T-helper 17 cell (primary cell): ENCODE measurements around the gene SH3RF3. TPM values are rescaled to one million over a fixed set of nuclear protein-coding genes. Genes with fewer than 3 reads are reported as not detected.

Experiments used
- ATAC-seq: fragments of 150-1000 bp; cut with Tn5 transposase; 2 replicates; pipeline ENCODE4 v1.10.0; 2021; ENCODE audit warnings: mild to moderate bottlenecking, moderate library complexity
- DNase-seq, 3 donors: peaks; one replicate each; pipeline versions ENCODE4 v3.0.0 to v3.0.0-alpha.2; 2020 to 2021
- H3K9me3 ChIP-seq: one replicate; pipeline ENCODE4 v1.7.0; 2013; ENCODE audit warnings: low read length, mild to moderate bottlenecking; ENCODE audit not compliant: control insufficient read depth, poor library complexity, severe bottlenecking
- H3K27ac Mint-ChIP-seq: one replicate; pipeline ENCODE4 v1.8.0; 2022; ENCODE audit warnings: mild to moderate bottlenecking, moderate library complexity, mixed read lengths
- H3K27me3 Mint-ChIP-seq: one replicate; pipeline ENCODE4 v1.8.0; 2022; ENCODE audit warnings: mixed read lengths
- H3K36me3 Mint-ChIP-seq: one replicate; pipeline ENCODE4 v1.8.0; 2022; ENCODE audit warnings: low read depth, mixed read lengths
- H3K4me1 Mint-ChIP-seq: one replicate; pipeline ENCODE4 v1.8.0; 2022; ENCODE audit warnings: mild to moderate bottlenecking, mixed read lengths
- H3K4me3 Mint-ChIP-seq: one replicate; pipeline ENCODE4 v1.8.0; 2022; ENCODE audit warnings: mild to moderate bottlenecking, moderate library complexity, mixed read lengths
- total RNA-seq, 4 donors: library from RNA in 2 of 4; stranded (reverse) in 2 of 4; gene quantifications; one replicate each; pipeline ENCODE4 v1.2.3 and lab custom pipeline; 2022 to 2026

SH3RF3 gene
- total RNA-seq, 2 donors from 2014 or later: 0.16 to 0.27 TPM

GRCh38 chr2:109525836-109526235 lies 396.8 kb downstream of the SH3RF3 start:
- DNase-seq (no peak), ATAC-seq (no peak)
- Mint-ChIP-seq H3K27ac (no peak overlapping the region), H3K36me3 (no peaks in the 10 kb centered on the region), H3K27me3 (peaks cover 41% of the 10 kb centered on the region), H3K4me1 (peaks cover 2% of the 10 kb centered on the region), H3K4me3 (no peak overlapping the region)
- H3K9me3 ChIP-seq: no peaks in the 10 kb centered on the region

GRCh38 chr2:109526442-109526970 lies 397.5 kb downstream of the SH3RF3 start:
- Mint-ChIP-seq H3K27me3 (peaks cover 47% of the 10 kb centered on the region), H3K4me1 (peaks cover 2% of the 10 kb centered on the region), H3K27ac (no peak overlapping the region), H3K36me3 (no peaks in the 10 kb centered on the region), H3K4me3 (no peak overlapping the region)
- H3K9me3 ChIP-seq: no peaks in the 10 kb centered on the region
- DNase-seq: no peak
- ATAC-seq: no peak

- H3K4me3 Mint-ChIP-seq: no peak overlapping the region
- no peaks in the 10 kb centered on the region for H3K9me3 ChIP-seq
- no peak overlapping the region for H3K27ac Mint-ChIP-seq
- H3K4me1 Mint-ChIP-seq: peaks cover 2% of the 10 kb centered on the region
- DNase-seq (no peak), ATAC-seq (no peak)
- H3K27me3 Mint-ChIP-seq: peaks cover 53% of the 10 kb centered on the region
- no peaks in the 10 kb centered on the region for H3K36me3 Mint-ChIP-seq
Measured at GRCh38 chr2:109527079-109527478, 398.1 kb downstream of the SH3RF3 start.

GRCh38 chr2:109527846-109528705 lies 399.1 kb downstream of the SH3RF3 start:
- no peak overlapping the region for H3K4me3 Mint-ChIP-seq
- no peaks in the 10 kb centered on the region for H3K36me3 Mint-ChIP-seq
- H3K9me3 ChIP-seq: no peaks in the 10 kb centered on the region
- no peak for DNase-seq
- no peak overlapping the region for H3K27ac Mint-ChIP-seq
- peaks cover 61% of the 10 kb centered on the region for H3K27me3 Mint-ChIP-seq
- peaks cover 2% of the 10 kb centered on the region for H3K4me1 Mint-ChIP-seq
- no peak for ATAC-seq

- peaks cover 2% of the 10 kb centered on the region for H3K4me1 Mint-ChIP-seq
- H3K9me3 ChIP-seq: no peaks in the 10 kb centered on the region
- ATAC-seq (no peak), DNase-seq (no peak)
- H3K4me3 Mint-ChIP-seq: no peak overlapping the region
- no peak overlapping the region for H3K27ac Mint-ChIP-seq
- H3K27me3 Mint-ChIP-seq: peaks cover 64% of the 10 kb centered on the region
- H3K36me3 Mint-ChIP-seq: no peaks in the 10 kb centered on the region
Measured at GRCh38 chr2:109528811-109529501, 400.0 kb downstream of the SH3RF3 start.

GRCh38 chr2:109529532-109530449 lies 400.8 kb downstream of the SH3RF3 start:
- no peak for DNase-seq
- Mint-ChIP-seq H3K27me3 (peaks cover 67% of the 10 kb centered on the region), H3K4me3 (no peak overlapping the region), H3K4me1 (peaks cover 2% of the 10 kb centered on the region), H3K27ac (no peak overlapping the region), H3K36me3 (no peaks in the 10 kb centered on the region)
- H3K9me3 ChIP-seq: no peaks in the 10 kb centered on the region
- ATAC-seq: no peak

GRCh38 chr2:109530712-109531111 lies 401.7 kb downstream of the SH3RF3 start:
- H3K4me3 Mint-ChIP-seq: no peak overlapping the region
- ATAC-seq: no peak
- peaks cover 73% of the 10 kb centered on the region for H3K27me3 Mint-ChIP-seq
- no peak for DNase-seq
- no peaks in the 10 kb centered on the region for H3K9me3 ChIP-seq
- no peak overlapping the region for H3K27ac Mint-ChIP-seq
- H3K36me3 Mint-ChIP-seq: no peaks in the 10 kb centered on the region
- peaks cover 2% of the 10 kb centered on the region for H3K4me1 Mint-ChIP-seq

- Mint-ChIP-seq H3K27me3 (peaks cover 73% of the 10 kb centered on the region), H3K36me3 (no peaks in the 10 kb centered on the region), H3K4me3 (no peak overlapping the region), H3K4me1 (peaks cover 2% of the 10 kb centered on the region), H3K27ac (no peak overlapping the region)
- ATAC-seq: no peak
- DNase-seq: no peak
- H3K9me3 ChIP-seq: no peaks in the 10 kb centered on the region
Measured at GRCh38 chr2:109531221-109531620, 402.2 kb downstream of the SH3RF3 start.

GRCh38 chr2:109531896-109532727 lies 403.1 kb downstream of the SH3RF3 start:
- Mint-ChIP-seq H3K27me3 (peaks cover 67% of the 10 kb centered on the region), H3K4me1 (peaks cover 2% of the 10 kb centered on the region), H3K36me3 (no peaks in the 10 kb centered on the region), H3K27ac (no peak overlapping the region), H3K4me3 (no peak overlapping the region)
- DNase-seq: no peak
- ATAC-seq: no peak
- no peaks in the 10 kb centered on the region for H3K9me3 ChIP-seq

GRCh38 chr2:109532728-109533076 lies 403.7 kb downstream of the SH3RF3 start:
- Mint-ChIP-seq H3K4me3 (no peak overlapping the region), H3K36me3 (no peaks in the 10 kb centered on the region), H3K27ac (no peak overlapping the region)

GRCh38 chr2:109533823-109534222 lies 404.8 kb downstream of the SH3RF3 start:
- DNase-seq (no peak), ATAC-seq (no peak)
- H3K36me3 Mint-ChIP-seq: no peaks in the 10 kb centered on the region
- no peaks in the 10 kb centered on the region for H3K9me3 ChIP-seq
- no peak overlapping the region for H3K27ac Mint-ChIP-seq
- H3K4me1 Mint-ChIP-seq: no peaks in the 10 kb centered on the region
- H3K4me3 Mint-ChIP-seq: no peak overlapping the region
- peaks cover 56% of the 10 kb centered on the region for H3K27me3 Mint-ChIP-seq

More at GRCh38 chr2:109532728-109533076, 403.7 kb downstream of the SH3RF3 start:
- ATAC-seq: no peak
- Mint-ChIP-seq H3K4me1 (peaks cover under 1% of the 10 kb centered on the region), H3K27me3 (peaks cover 61% of the 10 kb centered on the region)
- no peak for DNase-seq
- H3K9me3 ChIP-seq: no peaks in the 10 kb centered on the region

GRCh38 chr2:109535217-109535946 lies 406.4 kb downstream of the SH3RF3 start:
- Mint-ChIP-seq H3K4me1 (no peaks in the 10 kb centered on the region), H3K4me3 (no peak overlapping the region), H3K36me3 (no peaks in the 10 kb centered on the region), H3K27me3 (peaks cover 41% of the 10 kb centered on the region), H3K27ac (no peak overlapping the region)
- DNase-seq: no peak
- H3K9me3 ChIP-seq: no peaks in the 10 kb centered on the region
- no peak for ATAC-seq
